GM12878 (cell line): ENCODE results near the gene KRT28. TPM values are rescaled to one million over a fixed set of nuclear protein-coding genes. Genes with fewer than 3 reads are reported as not detected.

Source experiments
- ATAC-seq: fragments of 200-7000 bp; cut with Tn5 transposase; 3 replicates; pipeline ENCODE4 v1.9.1; 2020; ENCODE audit warnings: mild to moderate bottlenecking, moderate library complexity
- BruUV-seq: library from RNA; stranded (reverse); fragments of 400-500 nt; replicated peaks from 2 replicates; lab custom pipeline; 2021; lab: Mats Ljungman, UMichigan
- CTCF ChIA-PET: fragments of 300-600 bp; sonication (Branson Sonifier 250); formaldehyde crosslinking; extraction: SDS; loops from one replicate; lab custom pipeline; 2021; ENCODE audit warnings: inconsistent platforms; lab: Yijun Ruan, JAX
- POLR2A ChIA-PET: fragments of 350-600 bp; formaldehyde crosslinking; extraction: SDS; loops from one replicate; lab custom pipeline; 2021; ENCODE audit warnings: inconsistent platforms; lab: Charles Lee
- RAD21 ChIA-PET: fragments of 300-600 bp; sonication (Branson Sonifier 250); formaldehyde crosslinking; loops from one replicate; lab custom pipeline; 2023; ENCODE audit warnings: antibody characterized with exemption; ENCODE audit not compliant: unreplicated experiment; lab: Charles Lee
- SMC1A ChIA-PET: fragments of 300-600 bp; sonication (Branson Sonifier 250); formaldehyde crosslinking; loops from one replicate; lab custom pipeline; 2023; ENCODE audit not compliant: unreplicated experiment, uncharacterized antibody; lab: Charles Lee
- DNase-seq: peaks from one replicate; pipeline ENCODE4 v3.0.0-alpha.2; 2011; ENCODE audit warnings: low read depth, low spot score
- FAIRE-seq: peaks from 3 replicates; lab custom pipeline; 2011; peaks lifted over from hg19 to GRCh38; lab: Jason Lieb, UNC
- H2AFZ ChIP-seq: 2 replicates; pipeline ENCODE4 v1.6.0; 2011; ENCODE audit warnings: low read depth, low read length, control low read depth; ENCODE audit not compliant: control insufficient read depth
- H3K27ac ChIP-seq: 2 replicates; pipeline ENCODE4 v1.5.1; 2011; ENCODE audit warnings: control low read depth; ENCODE audit not compliant: control insufficient read depth, insufficient read depth
- H3K27me3 ChIP-seq, 2 experiments: replicated peaks in 1 of 2; 2 replicates each; pipeline versions ENCODE4 v1.6.0 to v1.6.1; 2011; ENCODE audit warnings: low read length in 1 of 2; ENCODE audit not compliant: control insufficient read depth in 2 of 2, insufficient read depth in 2 of 2
- H3K36me3 ChIP-seq, 2 experiments: 2 replicates each; pipeline ENCODE4 v1.5.1; 2011; ENCODE audit warnings: low read length in 1 of 2; ENCODE audit not compliant: control insufficient read depth in 2 of 2, insufficient read depth in 2 of 2
- H3K4me1 ChIP-seq: 2 replicates; pipeline ENCODE4 v1.6.1; 2011; ENCODE audit warnings: mild to moderate bottlenecking, low read length, moderate library complexity, mixed read lengths; ENCODE audit not compliant: control insufficient read depth, insufficient read depth
- H3K4me2 ChIP-seq: 2 replicates; pipeline ENCODE4 v1.6.0; 2011; ENCODE audit warnings: control low read depth; ENCODE audit not compliant: control insufficient read depth, insufficient read depth
- H3K4me3 ChIP-seq: fragments of 200-600 bp; sonication (generic); 2 replicates; pipeline ENCODE4 v1.5.1; 2016
- H3K79me2 ChIP-seq: 2 replicates; pipeline ENCODE4 v1.6.0; 2011; ENCODE audit warnings: low read length; ENCODE audit not compliant: control insufficient read depth, insufficient read depth
- H3K9ac ChIP-seq: 2 replicates; pipeline ENCODE4 v1.8.0; 2011; ENCODE audit warnings: low read length, control low read depth, mixed read lengths; ENCODE audit not compliant: control insufficient read depth, insufficient read depth
- H3K9me3 ChIP-seq: replicated peaks from 3 replicates; pipeline ENCODE4 v1.5.1; 2011; ENCODE audit warnings: mild to moderate bottlenecking, low read length; ENCODE audit not compliant: control insufficient read depth, insufficient read depth
- H4K20me1 ChIP-seq: 2 replicates; pipeline ENCODE4 v1.6.0; 2011; ENCODE audit not compliant: control insufficient read depth, insufficient read depth
- ATF3 ChIP-seq: IDR thresholded peaks from 2 replicates; pipeline ENCODE4 v1.6.1; 2011; ENCODE audit warnings: low read depth, mild to moderate bottlenecking, low read length, moderate library complexity, borderline replicate concordance; ENCODE audit errors: extremely low read depth
- BCLAF1 ChIP-seq: fragments of 450-650 bp; IDR thresholded peaks from 2 replicates; pipeline ENCODE4 v1.6.1; 2017; ENCODE audit warnings: antibody characterized with exemption, mild to moderate bottlenecking, moderate library complexity
- CBX5 ChIP-seq: sonication (generic); IDR thresholded peaks from 2 replicates; pipeline ENCODE4 v1.6.1; 2016; ENCODE audit warnings: low read depth, moderate library complexity, mild to moderate bottlenecking, inconsistent platforms
- CEBPZ ChIP-seq: fragments of 150-350 bp; IDR thresholded peaks from 2 replicates; pipeline ENCODE4 v1.6.1; 2016; ENCODE audit warnings: low read depth, low read length
- CHD4 ChIP-seq: fragments of 200-600 bp; sonication (generic); IDR thresholded peaks from 2 replicates; pipeline ENCODE4 v1.6.1; 2016; ENCODE audit warnings: mild to moderate bottlenecking
- CREB1 ChIP-seq: IDR thresholded peaks from 2 replicates; pipeline ENCODE4 v1.6.1; 2012; ENCODE audit warnings: low read depth, mild to moderate bottlenecking, inconsistent platforms
- EZH2 ChIP-seq: IDR thresholded peaks from 2 replicates; pipeline ENCODE4 v1.6.1; 2012; ENCODE audit warnings: low read depth, mild to moderate bottlenecking, control low read depth, inconsistent platforms, low read length, borderline replicate concordance; ENCODE audit not compliant: control insufficient read depth
- IRF4 ChIP-seq: IDR thresholded peaks from 2 replicates; pipeline ENCODE4 v1.6.1; 2011; ENCODE audit warnings: low read depth, low read length
- IRF5 ChIP-seq: fragments of 450-650 bp; IDR thresholded peaks from 2 replicates; pipeline ENCODE4 v1.6.1; 2017; ENCODE audit warnings: borderline replicate concordance
- MEF2B ChIP-seq: fragments of 450-650 bp; IDR thresholded peaks from 2 replicates; pipeline ENCODE4 v1.6.1; 2018; ENCODE audit warnings: mild to moderate bottlenecking, moderate library complexity; ENCODE audit not compliant: partially characterized antibody, poor library complexity, severe bottlenecking
- RELA ChIP-seq: fragments of 450-650 bp; IDR thresholded peaks from 2 replicates; pipeline ENCODE4 v1.8.0; 2014; ENCODE audit warnings: borderline replicate concordance; ENCODE audit not compliant: partially characterized antibody
- RUNX3 ChIP-seq: IDR thresholded peaks from 2 replicates; pipeline ENCODE4 v1.6.1; 2012; ENCODE audit warnings: low read length, inconsistent platforms
- SUPT20H ChIP-seq: IDR thresholded peaks from 2 replicates; pipeline ENCODE4 v1.6.1; 2011; ENCODE audit warnings: low read depth, mild to moderate bottlenecking, low read length, moderate library complexity, borderline replicate concordance; ENCODE audit not compliant: control insufficient read depth
- YBX1 ChIP-seq: fragments of 450-650 bp; IDR thresholded peaks from 2 replicates; pipeline ENCODE4 v1.6.1; 2016; ENCODE audit warnings: antibody characterized with exemption
- ZNF622 ChIP-seq: fragments of 450-650 bp; IDR thresholded peaks from 2 replicates; pipeline ENCODE4 v1.6.1; 2017; ENCODE audit warnings: mild to moderate bottlenecking, inconsistent platforms
- WGBS: methylation state at CpG from one replicate; pipeline ENCODE4 v1.1.6; 2016; ENCODE audit warnings: low lambda C conversion rate; ENCODE audit not compliant: insufficient replicate concordance, insufficient coverage; ENCODE audit errors: missing lambda C conversion rate; 5-methylcytosine and 5-hydroxymethylcytosine counted together
- in situ Hi-C: fragments of 300-500 bp; cut with MboI; formaldehyde crosslinking; loops from 9 replicates; pipeline ENCODE4 v1.14.3; 2018; ENCODE audit warnings: mixed read lengths
- intact Hi-C: fragments of 100-400 bp; cut with micrococcal nuclease; formaldehyde crosslinking; loops from one replicate; pipeline ENCODE4 v1.14.2; 2022; ENCODE audit not compliant: unreplicated experiment
- polyA plus RNA-seq, 11 experiments: library from polyadenylated mRNA; depleted of rRNA in 4 of 11; unstranded in 6 of 11; stranded (reverse) in 5 of 11; fragments of >200 nt; fragmentation: Nextera tagmentation in 4 of 11; fragmentation: Illumina TruSeq in 1 of 11; extraction: Ambion mirVana in 4 of 11; extraction: Trizol in 1 of 11; gene quantifications; 1 replicate in 1 of 11; 2 replicates in 10 of 11; pipeline versions ENCODE4 v1.2.1 to v1.2.3, GENCODE V29; 2011 to 2016; ENCODE audit warnings: inconsistent platforms in 2 of 11, missing spikeins in 2 of 11, low read depth in 1 of 11
- total RNA-seq, 4 experiments: library from RNA; depleted of rRNA in 3 of 4; stranded (reverse); fragments of >200 nt in 3 of 4; fragmentation: Illumina TruSeq in 1 of 4; extraction: Trizol in 1 of 4; gene quantifications; 2 replicates each; pipeline versions ENCODE4 v1.2.1 to v1.2.3, GENCODE V29; 2013 to 2021

Gene KRT28
- total and polyA plus RNA-seq, 10 of the 15 experiments (the other 5 are each of a cell fraction or from before 2014, with no cell fraction given): not detected

GRCh38 chr17:40753804-40754203, 46.0 kb downstream of the KRT28 start:
- FAIRE-seq: no peak
- CTCF ChIA-PET: interaction anchor here (0.6 to 2.1 kb wide), 3 partner anchors 8 to 14 kb away, joined by 3 to 5 read pairs (median 3); no protein-coding TSS in a partner anchor
- POLR2A ChIA-PET: no interaction called here
- H3K4me3 ChIP-seq: no peak overlapping the region
- no peak overlapping the region for H3K4me2 ChIP-seq
- in situ Hi-C loops: no loop called here
- no peak overlapping the region for H3K9ac ChIP-seq
- BruUV-seq: no TSS peak
- TF ChIP-seq BCLAF1 (no peak), CREB1 (no peak), IRF4 (no peak), ZNF622 (no peak), CEBPZ (no peak), SUPT20H (no peak), MEF2B (no peak), CBX5 (no peak), CHD4 (no peak), EZH2 (no peak), YBX1 (no peak), RELA (no peak), RUNX3 (no peak), IRF5 (no peak), ATF3 (no peak)
- TF ChIP-seq, all 136 proteins: peak for 0
- H2AFZ ChIP-seq: no peak overlapping the region
- H3K4me1 ChIP-seq: no peaks in the 10 kb centered on the region
- ATAC-seq (peak; percentile 61), DNase-seq (no peak)
- no peaks in the 10 kb centered on the region; the same call in 2 of the 3 replicates for H3K9me3 ChIP-seq
- no peaks in the 10 kb centered on the region for H3K79me2 ChIP-seq
- intact Hi-C loops: no loop called here
- 35% methylated on average over 3 of the region's 3 CpGs for WGBS
- RAD21 ChIA-PET: no interaction called here
- no peaks in the 10 kb centered on the region for H3K27me3 ChIP-seq
- SMC1A ChIA-PET: interaction anchor here (0.8 kb wide), 1 partner anchor 13 kb away, joined by 3 read pairs; no protein-coding TSS in a partner anchor
- no peak overlapping the region for H3K27ac ChIP-seq
- no peaks in the 10 kb centered on the region for H4K20me1 ChIP-seq
- no peaks in the 10 kb centered on the region for H3K36me3 ChIP-seq
